Small intestine (tissue), 7 donors: ENCODE measurements around the gene RTL10. TPM values are rescaled to one million over a fixed set of nuclear protein-coding genes. Genes with fewer than 3 reads are reported as not detected.

Experiments
- DNase-seq, 2 donors: peaks; one replicate each; pipeline versions ENCODE4 v3.0.0 to v3.0.0-alpha.2; 2013
- FAIRE-seq: peaks from 2 replicates; lab custom pipeline; 2012; peaks lifted over from hg19 to GRCh38; lab: Jason Lieb, UNC
- H3K27ac ChIP-seq, 3 donors: one replicate each; pipeline ENCODE4 v1.5.1; 2013; ENCODE audit warnings: low read length in 2 of 3, mild to moderate bottlenecking in 2 of 3, control low read depth in 1 of 3, inconsistent platforms in 1 of 3, low read depth in 1 of 3, moderate library complexity in 1 of 3
- H3K27me3 ChIP-seq, 3 donors: one replicate each; pipeline ENCODE4 v1.6.1; 2013; ENCODE audit warnings: low read length in 3 of 3, inconsistent platforms in 1 of 3; ENCODE audit not compliant: control insufficient read depth in 3 of 3, insufficient read depth in 3 of 3
- H3K36me3 ChIP-seq, 3 donors: one replicate each; pipeline ENCODE4 v1.6.1; 2013; ENCODE audit warnings: low read length in 3 of 3, inconsistent platforms in 1 of 3, low read depth in 1 of 3, mild to moderate bottlenecking in 1 of 3, moderate library complexity in 1 of 3; ENCODE audit not compliant: control insufficient read depth in 3 of 3, insufficient read depth in 2 of 3
- H3K4me1 ChIP-seq, 3 donors: one replicate each; pipeline ENCODE4 v1.6.1; 2013; ENCODE audit warnings: low read length in 2 of 3, inconsistent platforms in 1 of 3, low read depth in 1 of 3, mild to moderate bottlenecking in 1 of 3, moderate library complexity in 1 of 3; ENCODE audit not compliant: control insufficient read depth in 3 of 3, insufficient read depth in 2 of 3
- H3K4me3 ChIP-seq, 3 donors: one replicate each; pipeline ENCODE4 v1.5.1; 2013; ENCODE audit warnings: low read length in 3 of 3, control low read depth in 1 of 3, inconsistent platforms in 1 of 3, low read depth in 1 of 3, mild to moderate bottlenecking in 1 of 3, moderate library complexity in 1 of 3
- H3K9me3 ChIP-seq, 2 donors: one replicate each; pipeline ENCODE4 v1.6.1; 2013; ENCODE audit warnings: low read depth in 1 of 2, low read length in 1 of 2; ENCODE audit not compliant: control insufficient read depth in 2 of 2, insufficient read depth in 1 of 2
- WGBS, 3 donors: extraction: QIAGEN DNeasy Blood & Tissue Kit; methylation state at CpG; one replicate each; pipeline ENCODE4 v1.1.7; 2013; 5-methylcytosine and 5-hydroxymethylcytosine counted together
- polyA plus RNA-seq, 4 donors: library from polyadenylated mRNA; stranded (reverse) in 3 of 4; unstranded in 1 of 4; fragments of 200-250 nt in 3 of 4; fragments of 120-200 nt in 1 of 4; gene quantifications; one replicate each; pipeline versions ENCODE4 v1.2.1 to v1.2.3, GENCODE V29; 2013
- donor health status: healthy with polysubstance abuse.
- donor health status: control.
- donor health status: control.
- donor health status: Bipolar disorder and iron deficiency.
- donor health status: healthy.

RTL10 gene
- polyA plus RNA-seq, 4 donors: 9.7 to 30.6 (median 22.3) TPM

DNA sequence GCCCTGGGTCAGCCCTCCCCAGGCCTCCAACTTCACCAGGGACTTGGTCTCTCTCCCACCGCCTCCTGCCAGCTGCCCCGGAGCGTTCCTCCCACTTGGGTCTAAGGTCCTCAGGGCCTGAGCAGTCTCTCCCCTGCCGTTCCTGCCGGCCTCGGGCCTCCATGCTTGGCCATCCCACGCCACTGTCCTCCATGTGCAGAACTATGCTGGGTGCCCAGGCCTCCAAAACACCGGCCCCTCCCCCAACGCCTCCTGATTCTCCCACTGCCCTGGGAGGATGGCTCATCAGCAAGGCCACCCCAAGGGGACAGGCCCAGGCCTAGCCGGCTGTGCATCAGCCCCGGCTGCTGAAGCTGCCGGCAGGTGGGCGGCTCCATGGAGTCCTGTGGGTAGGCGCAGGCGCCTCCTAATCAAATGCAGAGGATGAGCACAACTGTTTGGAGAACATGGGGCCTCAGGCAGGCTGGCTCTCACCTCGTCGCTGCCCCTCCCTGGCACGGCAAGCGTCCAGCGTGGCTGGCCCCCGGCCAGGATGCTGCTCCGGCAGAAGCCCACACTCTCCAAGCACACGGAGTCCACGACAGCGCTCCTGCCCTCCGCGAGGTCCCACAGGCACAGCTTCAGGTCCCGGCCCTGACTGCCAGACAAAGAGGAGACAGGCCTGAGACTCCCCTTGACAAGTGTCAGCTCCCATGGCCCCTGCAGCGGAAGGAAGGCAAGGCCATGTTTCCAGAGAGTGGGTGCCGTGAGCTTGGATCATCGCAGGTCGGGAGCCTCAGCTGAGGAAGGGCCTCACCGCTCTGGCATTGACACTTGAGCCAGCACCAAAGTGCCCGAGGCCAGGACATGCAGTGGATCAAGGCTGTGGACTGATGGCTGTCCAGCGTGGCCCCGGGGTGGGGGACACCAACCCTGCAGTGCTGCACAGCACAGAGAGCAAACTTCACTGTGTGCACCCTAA lies 42.6 kb downstream of the RTL10 start:
- FAIRE-seq: no peak
- no peak for DNase-seq
- Histone ChIP-seq H3K36me3 (peaks cover 0 to 14% (median 0%) of the 10 kb centered on the region in 3 donors), H3K27me3 (no peaks in the 10 kb centered on the region), H3K9me3 (no peaks in the 10 kb centered on the region), H3K4me1 (no peaks in the 10 kb centered on the region), H3K4me3 (no peak overlapping the region), H3K27ac (no peak overlapping the region)
- 94 to 96% (median 94%) methylated on average over 32 to 36 of the region's 36 CpGs for WGBS, 3 donors

DNA sequence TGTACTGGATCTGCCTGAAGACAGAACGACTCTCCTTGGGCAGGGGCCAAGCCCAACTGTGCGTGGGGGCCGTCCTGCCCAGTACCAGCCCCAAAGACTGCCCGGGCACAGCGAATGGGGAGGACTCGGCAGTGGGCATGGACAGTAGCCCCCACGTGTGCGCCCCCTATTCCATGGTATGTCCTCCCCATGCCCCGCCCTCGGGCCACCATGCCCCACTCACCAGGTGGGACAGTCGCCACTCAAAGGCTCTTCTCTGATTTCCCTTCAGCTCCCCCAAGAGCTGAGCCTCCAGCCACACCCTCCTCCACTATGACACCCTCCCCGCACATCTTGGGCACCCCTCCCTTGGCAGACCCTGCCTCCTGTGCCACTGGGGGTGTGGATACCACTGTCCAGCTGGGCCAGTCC lies 43.5 kb downstream of the RTL10 start:
- H3K9me3 ChIP-seq: no peaks in the 10 kb centered on the region
- FAIRE-seq (no peak), DNase-seq (no peak)
- H3K4me3 ChIP-seq: no peak overlapping the region
- peaks cover 0 to 15% (median 0%) of the 10 kb centered on the region in 3 donors for H3K36me3 ChIP-seq
- no peak overlapping the region for H3K27ac ChIP-seq
- WGBS, 3 donors: 89 to 93% (median 91%) methylated on average over 12 of the region's 12 CpGs
- no peaks in the 10 kb centered on the region for H3K27me3 ChIP-seq
- peaks cover 0 to 6% (median 0%) of the 10 kb centered on the region in 3 donors for H3K4me1 ChIP-seq

GRCh38 chr22:19810381-19811201 lies 44.1 kb downstream of the RTL10 start:
- 84 to 94% (median 86%) methylated on average over 22 to 23 of the region's 23 CpGs for WGBS, 3 donors
- H3K4me1 ChIP-seq: peaks cover 0 to 8% (median 0%) of the 10 kb centered on the region in 3 donors
- peaks cover 0 to 18% (median 0%) of the 10 kb centered on the region in 3 donors for H3K36me3 ChIP-seq
- no peak for FAIRE-seq
- DNase-seq: no peak
- no peaks in the 10 kb centered on the region for H3K9me3 ChIP-seq
- H3K27ac ChIP-seq: no peak overlapping the region
- H3K4me3 ChIP-seq: no peak overlapping the region
- H3K27me3 ChIP-seq: no peaks in the 10 kb centered on the region

DNA sequence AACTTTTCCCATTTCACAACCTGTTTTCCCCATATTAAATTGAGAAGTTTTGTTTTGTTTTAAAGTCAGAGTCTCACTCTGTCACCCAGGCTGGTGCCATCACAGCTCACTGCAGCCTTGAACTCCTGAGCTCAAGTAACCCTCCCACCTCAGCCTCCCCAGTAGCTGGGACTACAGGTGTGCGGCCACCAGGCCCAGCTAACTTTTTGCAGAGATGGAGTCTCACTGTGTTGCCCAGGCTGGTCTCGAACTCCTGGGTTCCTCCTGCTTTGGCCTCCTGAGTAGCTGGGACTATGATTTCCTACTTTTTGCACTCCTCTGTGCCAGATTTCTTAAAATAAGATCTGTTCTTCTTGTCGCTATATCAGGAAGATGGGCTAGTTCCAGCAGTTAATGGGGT lies 44.9 kb downstream of the RTL10 start:
- FAIRE-seq: no peak
- peaks cover 0 to 21% (median 0%) of the 10 kb centered on the region in 3 donors for H3K36me3 ChIP-seq
- WGBS, 3 donors: 96 to 100% (median 98%) methylated on average over 3 of the region's 3 CpGs
- no peak overlapping the region for H3K4me3 ChIP-seq
- H3K27ac ChIP-seq: no peak overlapping the region
- DNase-seq: no peak
- no peaks in the 10 kb centered on the region for H3K27me3 ChIP-seq
- peaks cover 0 to 8% (median 0%) of the 10 kb centered on the region in 3 donors for H3K4me1 ChIP-seq
- H3K9me3 ChIP-seq: no peaks in the 10 kb centered on the region

GRCh38 chr22:19808873-19809478 lies 45.7 kb downstream of the RTL10 start:
- WGBS, 3 donors: 84 to 88% (median 86%) methylated on average over 11 of the region's 11 CpGs
- FAIRE-seq (no peak), DNase-seq (no peak)
- Histone ChIP-seq H3K4me3 (no peak overlapping the region), H3K27me3 (no peaks in the 10 kb centered on the region), H3K9me3 (no peaks in the 10 kb centered on the region), H3K27ac (no peak overlapping the region), H3K36me3 (peaks cover 0 to 17% (median 0%) of the 10 kb centered on the region in 3 donors), H3K4me1 (peaks cover 0 to 8% (median 0%) of the 10 kb centered on the region in 3 donors)

DNA sequence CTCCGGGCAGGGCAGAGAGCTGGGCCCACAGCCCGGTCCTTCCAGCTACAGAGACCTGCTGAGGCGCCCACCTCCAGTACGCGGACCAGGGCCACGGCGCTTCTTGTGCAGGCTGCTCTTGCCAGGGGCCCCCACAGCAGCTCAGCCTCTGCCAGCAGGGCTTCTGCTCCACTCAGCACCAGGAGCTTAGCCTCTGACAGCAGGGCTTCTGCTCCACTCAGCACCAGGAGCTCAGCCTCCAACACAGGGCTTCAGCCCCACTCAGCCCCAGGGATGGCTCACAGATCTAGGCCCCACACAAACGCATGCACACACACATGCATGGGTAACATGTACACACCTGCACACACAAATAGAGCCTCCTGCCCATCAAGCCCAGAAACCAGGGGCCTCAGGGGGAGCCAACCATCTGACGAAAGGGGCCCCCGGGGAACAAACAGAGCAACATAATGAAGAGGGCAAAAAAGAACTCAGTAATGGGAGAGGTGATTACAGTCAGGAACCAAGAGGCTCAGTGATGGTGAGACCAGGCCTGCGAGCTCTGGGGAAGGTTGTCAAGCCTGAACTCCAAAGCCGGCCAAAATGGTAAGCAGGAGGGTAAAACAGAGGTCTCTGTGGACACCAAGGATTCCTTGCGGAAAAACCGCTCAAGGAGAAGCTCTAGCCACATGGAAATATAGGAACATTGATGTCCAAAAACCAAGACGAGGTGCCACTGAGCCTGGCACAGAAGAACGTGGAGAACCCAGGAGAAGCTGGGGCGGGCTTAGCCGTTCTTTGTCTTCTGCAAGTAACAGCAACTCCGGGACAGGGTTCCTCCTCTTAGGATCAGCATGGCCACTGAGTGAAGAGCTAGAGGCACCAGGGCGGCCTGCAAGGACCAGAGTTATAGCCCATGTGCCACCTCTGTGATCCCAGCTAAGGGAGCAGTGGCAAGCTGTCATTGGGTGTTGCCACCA lies 46.5 kb downstream of the RTL10 start:
- no peaks in the 10 kb centered on the region for H3K9me3 ChIP-seq
- H3K4me3 ChIP-seq: no peak overlapping the region
- H3K27me3 ChIP-seq: no peaks in the 10 kb centered on the region
- H3K27ac ChIP-seq: no peak overlapping the region
- FAIRE-seq: no peak
- H3K4me1 ChIP-seq: peaks cover 0 to 8% (median 0%) of the 10 kb centered on the region in 3 donors
- peaks cover 0 to 21% (median 0%) of the 10 kb centered on the region in 3 donors for H3K36me3 ChIP-seq
- no peak for DNase-seq
- WGBS, 3 donors: 95 to 96% (median 96%) methylated on average over 19 to 20 of the region's 20 CpGs

DNA sequence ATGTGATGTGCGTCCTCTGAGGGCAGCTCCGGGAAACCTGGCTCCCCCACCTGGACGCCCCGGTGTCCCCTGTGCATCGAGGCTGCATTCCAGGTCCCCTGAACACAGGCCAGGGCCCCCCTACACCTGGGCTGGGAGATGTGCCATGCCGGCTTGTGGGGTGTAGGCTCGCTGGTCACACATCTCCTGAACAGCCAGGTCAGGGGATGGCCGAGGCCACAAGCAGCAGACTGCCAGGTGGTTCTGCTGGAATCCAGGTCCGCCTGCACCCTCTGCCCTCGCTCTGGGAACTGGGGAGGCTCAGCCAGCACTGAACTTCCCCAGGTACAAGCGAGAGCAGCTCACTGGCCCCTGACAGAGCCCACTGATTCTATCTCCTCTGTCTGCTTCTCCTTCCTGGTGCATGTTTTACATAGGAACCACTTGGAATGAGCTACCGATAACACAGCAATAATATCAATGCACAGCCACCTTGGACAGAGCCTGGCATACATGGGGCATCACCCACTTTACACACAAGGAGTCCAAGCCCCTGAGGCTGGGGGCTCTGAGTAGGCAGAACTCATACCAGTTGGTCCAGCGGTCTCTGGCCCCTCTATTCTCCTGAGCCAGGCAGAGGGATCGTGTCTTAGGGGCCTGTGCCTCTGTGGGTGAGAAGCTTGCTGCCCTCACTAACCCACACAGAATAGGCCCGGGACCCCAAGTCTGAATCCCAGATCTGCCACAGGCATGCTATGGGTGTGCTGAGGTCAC lies 47.3 kb downstream of the RTL10 start:
- 90 to 95% (median 94%) methylated on average over 15 of the region's 15 CpGs for WGBS, 3 donors
- H3K27me3 ChIP-seq: no peaks in the 10 kb centered on the region
- peaks cover 0 to 19% (median 0%) of the 10 kb centered on the region in 3 donors for H3K36me3 ChIP-seq
- FAIRE-seq (no peak), DNase-seq (no peak)
- H3K4me1 ChIP-seq: peaks cover 0 to 8% (median 0%) of the 10 kb centered on the region in 3 donors
- H3K27ac ChIP-seq: no peak overlapping the region
- H3K9me3 ChIP-seq: no peaks in the 10 kb centered on the region
- no peak overlapping the region for H3K4me3 ChIP-seq
